Parathyroid adenoma (tissue), 2 donors: ENCODE results near the gene UTP25.

ENCODE experiments used
- H2AFZ ChIP-seq: fragments of 300-600 bp; sonication (generic); one replicate; pipeline ENCODE4 v1.7.0; 2017; ENCODE audit warnings: antibody characterized with exemption, mild to moderate bottlenecking
- H3K27ac ChIP-seq: fragments of 300-600 bp; sonication (generic); one replicate; pipeline ENCODE4 v1.7.0; 2017
- H3K27me3 ChIP-seq: fragments of 300-600 bp; sonication (generic); one replicate; pipeline ENCODE4 v1.7.0; 2017; ENCODE audit warnings: low read length; ENCODE audit not compliant: control insufficient read depth, insufficient read depth
- H3K36me3 ChIP-seq: fragments of 300-600 bp; sonication (generic); one replicate; pipeline ENCODE4 v1.7.0; 2017; ENCODE audit warnings: low read length; ENCODE audit not compliant: control insufficient read depth, insufficient read depth
- H3K4me1 ChIP-seq: fragments of 300-600 bp; sonication (generic); one replicate; pipeline ENCODE4 v1.7.0; 2017; ENCODE audit warnings: control low read depth
- H3K4me2 ChIP-seq: fragments of 300-600 bp; sonication (generic); one replicate; pipeline ENCODE4 v1.7.0; 2017; ENCODE audit warnings: low read length
- H3K4me3 ChIP-seq: fragments of 300-600 bp; sonication (generic); one replicate; pipeline ENCODE4 v1.7.0; 2017; ENCODE audit warnings: low read depth, low read length
- H3K79me2 ChIP-seq: fragments of 300-600 bp; sonication (generic); one replicate; pipeline ENCODE4 v1.7.0; 2017; ENCODE audit warnings: control low read depth
- H3K9ac ChIP-seq: fragments of 300-600 bp; sonication (generic); one replicate; pipeline ENCODE4 v1.7.0; 2017; ENCODE audit warnings: mild to moderate bottlenecking
- H3K9me3 ChIP-seq: fragments of 300-600 bp; sonication (generic); one replicate; pipeline ENCODE4 v1.7.0; 2017; ENCODE audit warnings: low read length; ENCODE audit not compliant: control insufficient read depth
- TF ChIP-seq, protein P1 (sequence below): fragments of 300-600 bp; sonication (generic); IDR thresholded peaks from one replicate; pipeline ENCODE4 v1.7.0; 2017; ENCODE audit warnings: antibody characterized with exemption, mild to moderate bottlenecking
- donor health status: primary hyperparathyroidism.

Gene UTP25

DNA sequence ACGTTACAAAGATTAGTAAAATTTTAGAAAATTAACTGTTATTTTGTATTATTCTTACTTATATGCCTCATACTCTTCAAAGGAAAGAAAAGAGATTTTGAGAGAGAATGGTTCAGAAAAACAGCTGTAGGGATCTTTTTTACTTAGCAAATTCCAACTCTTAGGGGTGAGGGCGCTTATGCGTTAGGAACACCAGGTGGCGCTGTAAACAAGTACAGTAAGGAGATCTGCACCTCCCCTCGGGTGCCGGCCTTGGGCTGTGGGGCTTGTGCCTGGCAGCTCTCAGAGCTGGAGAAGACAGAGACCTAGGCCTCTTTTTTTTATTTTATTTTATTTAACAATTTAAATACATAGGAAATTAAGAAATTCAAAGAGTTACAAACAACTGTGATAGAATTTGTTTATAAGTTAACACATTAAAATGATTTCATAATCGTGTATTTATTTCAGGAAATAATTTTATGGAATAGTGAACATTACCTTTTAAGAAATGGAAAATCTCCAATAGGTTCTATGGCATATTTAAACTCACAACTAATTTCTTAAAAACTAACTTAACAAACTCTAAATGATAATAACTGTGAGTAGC lies 32.6 kb downstream of the UTP25 start:
- no peak overlapping the region for H2AFZ ChIP-seq
- H3K9ac ChIP-seq, result no peak overlapping the region
- no peak overlapping the region for H3K4me2 ChIP-seq
- H3K27me3 ChIP-seq, result no peaks in the 10 kb centered on the region
- H3K27ac ChIP-seq, result no peak overlapping the region
- TF ChIP-seq, protein P1, sequence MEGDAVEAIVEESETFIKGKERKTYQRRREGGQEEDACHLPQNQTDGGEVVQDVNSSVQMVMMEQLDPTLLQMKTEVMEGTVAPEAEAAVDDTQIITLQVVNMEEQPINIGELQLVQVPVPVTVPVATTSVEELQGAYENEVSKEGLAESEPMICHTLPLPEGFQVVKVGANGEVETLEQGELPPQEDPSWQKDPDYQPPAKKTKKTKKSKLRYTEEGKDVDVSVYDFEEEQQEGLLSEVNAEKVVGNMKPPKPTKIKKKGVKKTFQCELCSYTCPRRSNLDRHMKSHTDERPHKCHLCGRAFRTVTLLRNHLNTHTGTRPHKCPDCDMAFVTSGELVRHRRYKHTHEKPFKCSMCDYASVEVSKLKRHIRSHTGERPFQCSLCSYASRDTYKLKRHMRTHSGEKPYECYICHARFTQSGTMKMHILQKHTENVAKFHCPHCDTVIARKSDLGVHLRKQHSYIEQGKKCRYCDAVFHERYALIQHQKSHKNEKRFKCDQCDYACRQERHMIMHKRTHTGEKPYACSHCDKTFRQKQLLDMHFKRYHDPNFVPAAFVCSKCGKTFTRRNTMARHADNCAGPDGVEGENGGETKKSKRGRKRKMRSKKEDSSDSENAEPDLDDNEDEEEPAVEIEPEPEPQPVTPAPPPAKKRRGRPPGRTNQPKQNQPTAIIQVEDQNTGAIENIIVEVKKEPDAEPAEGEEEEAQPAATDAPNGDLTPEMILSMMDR, result peak; percentile 77
- H3K36me3 ChIP-seq, result no peaks in the 10 kb centered on the region
- H3K4me1 ChIP-seq, result no peaks in the 10 kb centered on the region
- no peaks in the 10 kb centered on the region for H3K79me2 ChIP-seq
- no peak overlapping the region for H3K4me3 ChIP-seq
- H3K9me3 ChIP-seq, result no peaks in the 10 kb centered on the region

DNA sequence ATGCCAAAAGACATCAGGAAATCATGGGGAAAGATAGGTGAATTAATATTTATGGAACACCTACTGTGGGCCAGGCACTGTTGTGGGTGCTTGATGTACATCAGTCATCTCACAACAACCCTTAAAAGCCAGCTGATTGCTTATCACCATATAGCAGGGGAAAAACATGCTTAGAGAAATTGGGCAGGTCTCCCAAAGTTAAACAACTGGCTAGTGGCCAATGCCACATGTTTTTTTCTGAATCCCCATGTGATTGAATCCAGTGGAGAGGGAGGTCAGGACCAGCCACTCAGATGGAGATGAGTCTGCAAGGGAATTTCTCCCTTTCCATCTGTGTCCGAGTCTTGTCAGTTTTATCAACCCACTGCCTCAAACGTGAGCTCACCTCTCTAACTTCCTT lies 33.5 kb downstream of the UTP25 start:
- TF ChIP-seq, protein P1, result no peak
- no peaks in the 10 kb centered on the region for H3K4me1 ChIP-seq
- no peak overlapping the region for H3K9ac ChIP-seq
- H3K36me3 ChIP-seq, result no peaks in the 10 kb centered on the region
- H3K27ac ChIP-seq, result no peak overlapping the region
- H3K27me3 ChIP-seq, result no peaks in the 10 kb centered on the region
- no peaks in the 10 kb centered on the region for H3K9me3 ChIP-seq
- H3K4me2 ChIP-seq, result no peak overlapping the region
- no peaks in the 10 kb centered on the region for H3K79me2 ChIP-seq
- H3K4me3 ChIP-seq, result no peak overlapping the region
- H2AFZ ChIP-seq, result no peak overlapping the region

DNA sequence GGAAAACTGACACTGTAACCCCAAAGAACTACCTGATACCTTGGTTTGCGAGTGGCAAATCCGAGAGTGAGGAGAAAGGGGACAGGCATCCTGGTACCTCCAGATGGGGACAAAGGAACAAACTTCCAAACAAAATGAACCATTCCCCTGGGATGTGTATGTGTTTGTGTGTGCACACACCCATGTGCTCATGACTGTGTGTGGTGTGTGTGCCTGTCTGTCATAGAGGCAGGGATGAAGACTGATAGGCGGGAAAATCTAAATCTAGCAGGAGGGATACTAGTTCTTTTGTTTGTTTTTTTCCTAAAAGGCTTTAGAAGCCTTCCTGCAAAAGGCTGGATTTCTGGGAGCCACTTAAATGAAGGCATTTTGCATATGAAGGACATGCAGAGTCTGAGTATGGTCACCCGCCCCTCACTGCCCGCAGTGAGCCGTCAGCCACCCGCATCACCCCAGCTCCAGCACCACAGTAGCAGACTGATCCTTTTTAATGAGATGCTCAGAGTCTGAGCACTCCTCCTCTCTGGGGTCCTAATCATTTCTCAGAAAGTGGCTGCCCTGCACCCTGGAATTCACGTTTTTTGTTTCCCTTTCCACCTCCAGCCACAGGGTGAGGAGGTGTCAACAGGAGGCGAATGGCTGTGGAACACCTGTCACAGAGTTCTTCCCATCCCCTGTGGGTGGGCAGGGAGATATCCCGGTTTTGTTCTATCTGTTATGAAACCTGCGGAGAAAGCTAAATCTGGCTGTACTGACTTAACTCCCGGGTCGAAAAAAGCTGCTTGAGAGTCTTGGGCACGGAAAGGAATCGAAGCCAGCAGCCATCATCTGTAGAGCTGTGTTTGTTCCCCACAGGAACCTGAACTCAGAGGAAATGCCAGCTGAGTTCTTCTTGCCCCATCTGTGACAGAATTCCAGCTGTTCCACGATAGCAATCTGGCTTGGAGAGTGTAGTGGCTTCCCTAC lies 34.9 kb downstream of the UTP25 start:
- H3K27ac ChIP-seq, result no peak overlapping the region
- no peak overlapping the region for H3K4me2 ChIP-seq
- H3K4me1 ChIP-seq, result no peaks in the 10 kb centered on the region
- no peak overlapping the region for H3K4me3 ChIP-seq
- H3K9ac ChIP-seq, result no peak overlapping the region
- no peaks in the 10 kb centered on the region for H3K27me3 ChIP-seq
- H3K9me3 ChIP-seq, result no peaks in the 10 kb centered on the region
- no peaks in the 10 kb centered on the region for H3K36me3 ChIP-seq
- TF ChIP-seq, protein P1, result no peak
- no peaks in the 10 kb centered on the region for H3K79me2 ChIP-seq
- H2AFZ ChIP-seq, result no peak overlapping the region

DNA sequence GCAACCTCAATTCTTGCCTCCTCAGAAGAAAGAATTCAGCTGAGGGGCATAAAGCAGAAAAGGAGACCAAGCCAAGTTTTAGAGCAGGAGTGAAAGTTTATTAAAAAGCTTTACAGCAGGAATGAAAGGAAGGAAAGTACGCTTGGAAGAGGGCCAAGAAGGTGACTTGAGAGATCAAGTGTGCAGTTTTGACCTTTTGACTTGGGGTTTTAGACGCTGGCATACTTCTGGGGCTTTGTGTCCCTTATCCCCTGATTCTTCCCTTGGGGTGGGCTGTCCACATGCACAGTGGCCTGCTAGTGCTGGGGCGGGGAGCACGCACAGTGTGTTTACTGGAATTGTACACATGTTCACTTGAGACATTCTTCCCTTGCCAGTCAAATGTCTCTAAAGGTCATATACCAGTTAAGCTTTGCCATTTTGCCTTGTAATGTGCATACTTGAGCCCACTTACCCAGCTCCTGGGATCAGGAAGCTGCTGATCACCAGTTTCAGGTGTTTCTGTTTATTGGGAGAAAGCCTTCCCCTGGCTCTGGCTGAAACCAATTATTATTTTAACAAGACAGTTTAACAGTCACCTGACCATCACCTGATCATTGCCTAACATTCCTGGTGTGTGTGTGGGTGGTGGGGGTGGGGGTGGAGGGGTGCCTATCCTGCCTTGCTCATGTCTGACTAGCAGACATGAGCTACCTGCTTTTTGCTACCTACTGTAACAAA lies 36.2 kb downstream of the UTP25 start:
- no peaks in the 10 kb centered on the region for H3K36me3 ChIP-seq
- H3K4me2 ChIP-seq, result no peak overlapping the region
- H3K79me2 ChIP-seq, result no peaks in the 10 kb centered on the region
- no peak overlapping the region for H2AFZ ChIP-seq
- H3K4me1 ChIP-seq, result no peaks in the 10 kb centered on the region
- TF ChIP-seq, protein P1, result no peak
- no peak overlapping the region for H3K9ac ChIP-seq
- H3K27ac ChIP-seq, result no peak overlapping the region
- no peak overlapping the region for H3K4me3 ChIP-seq
- no peaks in the 10 kb centered on the region for H3K9me3 ChIP-seq
- H3K27me3 ChIP-seq, result no peaks in the 10 kb centered on the region
